ENCODE results near the gene SAE1.

SAE1 gene

GRCh38 chr19:47225746-47226425 lies 95.3 kb downstream of the SAE1 start:
- peak; percentile 95 for DNase-seq

GRCh38 chr19:47226426-47227351 lies 96.1 kb downstream of the SAE1 start:
- peak; percentile 96 for DNase-seq

GRCh38 chr19:47227352-47228167 lies 96.9 kb downstream of the SAE1 start:
- DNase-seq = peak; percentile 93

GRCh38 chr19:47228168-47228936 lies 97.7 kb downstream of the SAE1 start:
- DNase-seq = peak; percentile 85

GRCh38 chr19:47228937-47229675 lies 98.5 kb downstream of the SAE1 start:
- peak; percentile 63 for DNase-seq

- peak; percentile 64 for DNase-seq
These were observed 99.0 kb downstream of the SAE1 start for GRCh38 chr19:47229676-47230053.

GRCh38 chr19:47230054-47230920 lies 99.7 kb downstream of the SAE1 start:
- DNase-seq = peak; percentile 71

GRCh38 chr19:47230921-47231214 lies 100.2 kb downstream of the SAE1 start, which contains the start of gene BBC3:
BBC3 (minus strand) TSS chr19:47231199; CDS start chr19:47228431, 2,768 bp downstream.
- DNase-seq = no peak

GRCh38 chr19:47231215-47232054 lies 100.8 kb downstream of the SAE1 start:
- DNase-seq = peak; percentile 93

- peak; percentile 76 for DNase-seq
These were observed 102.0 kb downstream of the SAE1 start for GRCh38 chr19:47232422-47233211.

GRCh38 chr19:47236072-47236675 lies 105.5 kb downstream of the SAE1 start:
- no peak for DNase-seq

GRCh38 chr19:47239152-47239551 lies 108.5 kb downstream of the SAE1 start:
- peak; percentile 58 for DNase-seq

GRCh38 chr19:47239610-47240296 lies 109.1 kb downstream of the SAE1 start:
- DNase-seq = peak; percentile 83

- no peak for DNase-seq
These were observed 109.9 kb downstream of the SAE1 start for GRCh38 chr19:47240556-47240955.

- peak; percentile 99 for DNase-seq
These were observed 110.6 kb downstream of the SAE1 start for GRCh38 chr19:47240996-47241918.

GRCh38 chr19:47241919-47242577 lies 111.4 kb downstream of the SAE1 start:
- peak; percentile 48 for DNase-seq
